SK-N-SH treated with all-trans-retinoic acid at 6 μM for 48 hours (cell line): ENCODE data around the gene B3GALT6.

Experiments
- ATAC-seq: fragments of 200-7000 bp; cut with Tn5 transposase; 3 replicates; pipeline ENCODE4 v1.9.1; 2020; ENCODE audit warnings: mild to moderate bottlenecking, moderate library complexity
- ARNTL ChIP-seq: fragments of 450-650 bp; formaldehyde crosslinking; IDR thresholded peaks from 2 replicates; pipeline ENCODE4 v1.5.0; 2020; ENCODE audit warnings: low read depth, mild to moderate bottlenecking, moderate library complexity, borderline replicate concordance
- BACH2 ChIP-seq: fragments of 250-450 bp; sonication (Bioruptor Pico); IDR thresholded peaks from 2 replicates; pipeline ENCODE4 v1.9.0; 2021; ENCODE audit warnings: mild to moderate bottlenecking, borderline replicate concordance
- CREB5 ChIP-seq: fragments of 250-450 bp; sonication (Bioruptor Pico); IDR thresholded peaks from 2 replicates; pipeline ENCODE4 v1.5.1; 2020; ENCODE audit warnings: low read depth, mild to moderate bottlenecking, moderate library complexity
- CSDC2 ChIP-seq: fragments of 250-450 bp; sonication (Bioruptor Pico); IDR thresholded peaks from 2 replicates; pipeline ENCODE4 v1.5.0; 2020; ENCODE audit warnings: mild to moderate bottlenecking, moderate library complexity
- ESRRG ChIP-seq: fragments of 250-450 bp; sonication (Bioruptor Pico); IDR thresholded peaks from 2 replicates; pipeline ENCODE4 v1.6.1; 2021; ENCODE audit warnings: mild to moderate bottlenecking
- GLIS3 ChIP-seq: fragments of 250-450 bp; sonication (Bioruptor Pico); IDR thresholded peaks from 2 replicates; pipeline ENCODE4 v1.5.0; 2020; ENCODE audit warnings: mild to moderate bottlenecking, moderate library complexity
- ISL1 ChIP-seq: fragments of 250-450 bp; sonication (Bioruptor Pico); IDR thresholded peaks from 2 replicates; pipeline ENCODE4 v2.1.2; 2022; ENCODE audit warnings: mild to moderate bottlenecking, moderate library complexity
- PATZ1 ChIP-seq: fragments of 250-450 bp; sonication (Bioruptor Pico); IDR thresholded peaks from 2 replicates; pipeline ENCODE4 v1.8.0; 2020; ENCODE audit warnings: mild to moderate bottlenecking, moderate library complexity, borderline replicate concordance
- PPARA ChIP-seq: fragments of 250-450 bp; sonication (Bioruptor Pico); IDR thresholded peaks from 2 replicates; pipeline ENCODE4 v1.5.0; 2020; ENCODE audit warnings: mild to moderate bottlenecking, borderline replicate concordance
- RARB ChIP-seq: fragments of 250-450 bp; sonication (Bioruptor Pico); IDR thresholded peaks from 2 replicates; pipeline ENCODE4 v1.8.0; 2021; ENCODE audit warnings: mild to moderate bottlenecking, moderate library complexity
- SNAI2 ChIP-seq: fragments of 250-450 bp; sonication (Bioruptor Pico); IDR thresholded peaks from 2 replicates; pipeline ENCODE4 v1.5.0; 2020; ENCODE audit warnings: mild to moderate bottlenecking, moderate library complexity
- TCF4 ChIP-seq: fragments of 250-450 bp; sonication (Bioruptor Pico); IDR thresholded peaks from 2 replicates; pipeline ENCODE4 v1.8.0; 2021; ENCODE audit warnings: mild to moderate bottlenecking, moderate library complexity, borderline replicate concordance
- TOX ChIP-seq: fragments of 250-450 bp; sonication (Bioruptor Pico); IDR thresholded peaks from 2 replicates; pipeline ENCODE4 v1.8.0; 2021; ENCODE audit warnings: mild to moderate bottlenecking, moderate library complexity, borderline replicate concordance
- TSHZ2 ChIP-seq: fragments of 250-450 bp; sonication (Bioruptor Pico); IDR thresholded peaks from 2 replicates; pipeline ENCODE4 v1.5.0; 2020; ENCODE audit warnings: mild to moderate bottlenecking, moderate library complexity
- ZC3H10 ChIP-seq: fragments of 250-450 bp; sonication (Bioruptor Pico); IDR thresholded peaks from 2 replicates; pipeline ENCODE4 v1.5.1; 2021; ENCODE audit warnings: mild to moderate bottlenecking, moderate library complexity
- ZFP3 ChIP-seq: fragments of 250-450 bp; sonication (Bioruptor Pico); IDR thresholded peaks from 2 replicates; pipeline ENCODE4 v1.5.0; 2020; ENCODE audit warnings: mild to moderate bottlenecking, moderate library complexity
- ZFP30 ChIP-seq: fragments of 450-650 bp; formaldehyde crosslinking; IDR thresholded peaks from 2 replicates; pipeline ENCODE4 v1.5.0; 2022; ENCODE audit warnings: mild to moderate bottlenecking, moderate library complexity
- ZNF565 ChIP-seq: fragments of 450-650 bp; formaldehyde crosslinking; conservative IDR thresholded peaks from 2 replicates; pipeline ENCODE4 v1.5.0; 2020; ENCODE audit warnings: low read depth, mild to moderate bottlenecking, moderate library complexity
- ZNF70 ChIP-seq: fragments of 450-650 bp; formaldehyde crosslinking; IDR thresholded peaks from 2 replicates; pipeline ENCODE4 v1.5.0; 2020; ENCODE audit warnings: mild to moderate bottlenecking, moderate library complexity
- ZNF8 ChIP-seq: fragments of 450-650 bp; formaldehyde crosslinking; IDR thresholded peaks from 2 replicates; pipeline ENCODE4 v1.5.0; 2020; ENCODE audit warnings: mild to moderate bottlenecking, moderate library complexity
- TF ChIP-seq, protein P1 (sequence below): fragments of 250-450 bp; sonication (Bioruptor Pico); IDR thresholded peaks from 2 replicates; pipeline ENCODE4 v1.8.0; 2021; ENCODE audit warnings: low read depth, mild to moderate bottlenecking, moderate library complexity, borderline replicate concordance

B3GALT6 gene

DNA sequence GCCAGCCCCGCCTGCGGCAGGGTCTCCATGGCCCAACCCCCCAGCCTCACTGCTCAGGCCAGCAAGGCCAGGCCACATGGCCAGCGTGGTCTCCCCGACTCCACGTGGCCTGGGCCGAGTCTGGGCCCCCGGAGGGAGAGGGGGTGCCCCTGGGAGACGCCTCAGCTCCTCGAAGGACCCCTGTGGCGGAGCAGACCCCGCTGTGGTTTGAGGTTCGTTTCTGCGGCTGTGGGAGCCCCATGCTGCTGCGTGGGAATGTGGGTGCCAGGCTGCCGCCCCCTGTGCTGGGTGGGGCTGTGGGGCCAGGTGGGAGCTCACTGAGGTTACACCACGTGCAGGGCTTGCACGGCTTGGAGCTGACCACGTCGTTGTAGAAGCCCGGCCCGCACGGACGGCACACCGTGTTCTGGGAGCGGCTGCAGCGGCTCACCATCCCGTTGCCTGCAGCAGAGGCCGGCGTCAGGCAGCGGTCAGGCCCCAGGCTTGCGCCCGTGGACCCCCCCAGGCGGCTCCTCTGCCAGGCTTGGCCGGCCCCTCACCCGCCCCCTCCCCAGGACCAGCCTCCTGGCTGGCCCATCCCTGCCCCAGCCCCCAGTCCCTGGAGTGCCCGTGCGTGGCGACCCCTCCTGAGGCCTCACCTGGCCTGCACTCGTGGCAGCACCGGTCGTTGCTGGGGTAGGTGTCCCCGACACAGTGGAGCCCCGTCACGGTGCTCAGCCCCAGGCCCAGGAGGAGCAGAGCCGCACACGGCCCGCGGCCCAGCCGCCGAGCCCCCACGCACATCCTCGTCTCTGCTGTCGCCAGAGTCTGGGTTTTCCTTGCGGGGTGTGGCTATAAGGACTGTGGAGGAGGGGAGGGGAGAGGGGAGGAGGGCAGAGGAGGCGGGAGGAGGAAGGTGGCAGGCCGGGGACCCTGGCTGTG, 18.4 kb upstream of the B3GALT6 start, which contains the start of gene TNFRSF4:
TSS of gene TNFRSF4 (minus strand) at position 809 of the 921 bp plus-strand sequence. CDS start at position 783, 26 bp downstream.
- ATAC-seq = no peak; the same call in 2 of the 3 replicates

GRCh38 chr1:1215080-1215676, 16.9 kb upstream of the B3GALT6 start:
- ATAC-seq = no peak; the same call in 2 of the 3 replicates
- TF ChIP-seq ESRRG (CRISPR knock-in tag) (no peak), ZFP30 (CRISPR knock-in tag) (no peak)

More for the DNA sequence above, 18.4 kb upstream of the B3GALT6 start, which contains the start of gene TNFRSF4:
- TF ChIP-seq CSDC2 (no peak), ZNF8 (CRISPR knock-in tag) (no peak), ZNF70 (CRISPR knock-in tag) (no peak), RARB (CRISPR knock-in tag) (no peak), ARNTL (CRISPR knock-in tag) (no peak), GLIS3 (CRISPR knock-in tag) (no peak)

DNA sequence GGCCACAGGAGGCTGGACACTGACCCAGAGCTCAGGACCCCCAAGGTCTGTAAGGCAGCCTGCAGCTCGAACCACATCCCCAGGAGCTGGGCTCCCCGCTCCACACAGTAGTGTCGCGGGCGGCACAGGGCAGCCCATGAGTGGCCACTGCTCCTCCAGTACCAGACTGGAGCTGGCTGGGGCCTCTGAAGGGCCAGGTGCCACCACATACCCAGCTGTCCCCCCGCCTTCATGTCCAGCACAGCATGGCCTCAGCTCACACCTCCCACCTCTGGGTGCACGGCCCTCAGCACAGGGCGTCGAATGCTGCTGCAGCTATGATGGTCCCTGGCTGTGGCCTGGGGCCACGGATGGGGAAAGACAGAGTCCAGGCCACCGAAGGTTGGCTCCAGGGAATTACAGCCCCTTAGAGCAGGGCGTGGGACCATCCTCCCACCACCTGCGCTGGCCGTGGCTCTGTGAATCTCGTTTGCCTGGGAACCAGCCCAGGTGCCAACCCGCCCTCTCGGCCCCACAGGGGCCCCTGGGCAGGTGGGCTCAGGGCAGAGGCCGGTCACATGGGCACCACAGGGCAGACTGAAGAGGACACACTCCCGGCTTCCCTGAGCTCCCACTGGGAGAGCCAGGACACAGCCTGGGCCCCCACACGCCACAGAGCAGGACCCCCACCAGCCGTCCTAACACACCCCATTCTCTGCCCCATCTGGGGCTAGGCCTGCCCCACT, 16.0 kb upstream of the B3GALT6 start:
- ATAC-seq = no peak; the same call in 2 of the 3 replicates
- TF ChIP-seq TCF4 (CRISPR knock-in tag) (no peak), ISL1 (CRISPR knock-in tag) (no peak), PPARA (CRISPR knock-in tag) (no peak), ZFP30 (CRISPR knock-in tag) (no peak), GLIS3 (CRISPR knock-in tag) (no peak), RARB (CRISPR knock-in tag) (no peak), ZC3H10 (no peak)

- TF ChIP-seq ZNF70 (CRISPR knock-in tag) = no peak
- no peak for TF ChIP-seq ZC3H10
- TF ChIP-seq PATZ1 = no peak
- TF ChIP-seq SNAI2 = no peak
- no peak for TF ChIP-seq TSHZ2 (CRISPR knock-in tag)
- TF ChIP-seq ZFP30 (CRISPR knock-in tag) = no peak
- no peak for TF ChIP-seq ZFP3 (CRISPR knock-in tag)
- TF ChIP-seq BACH2 (CRISPR knock-in tag) = no peak
- no peak for TF ChIP-seq GLIS3 (CRISPR knock-in tag)
- no peak for TF ChIP-seq ISL1 (CRISPR knock-in tag)
- TF ChIP-seq CREB5 (CRISPR knock-in tag) = no peak
- TF ChIP-seq, protein P1, sequence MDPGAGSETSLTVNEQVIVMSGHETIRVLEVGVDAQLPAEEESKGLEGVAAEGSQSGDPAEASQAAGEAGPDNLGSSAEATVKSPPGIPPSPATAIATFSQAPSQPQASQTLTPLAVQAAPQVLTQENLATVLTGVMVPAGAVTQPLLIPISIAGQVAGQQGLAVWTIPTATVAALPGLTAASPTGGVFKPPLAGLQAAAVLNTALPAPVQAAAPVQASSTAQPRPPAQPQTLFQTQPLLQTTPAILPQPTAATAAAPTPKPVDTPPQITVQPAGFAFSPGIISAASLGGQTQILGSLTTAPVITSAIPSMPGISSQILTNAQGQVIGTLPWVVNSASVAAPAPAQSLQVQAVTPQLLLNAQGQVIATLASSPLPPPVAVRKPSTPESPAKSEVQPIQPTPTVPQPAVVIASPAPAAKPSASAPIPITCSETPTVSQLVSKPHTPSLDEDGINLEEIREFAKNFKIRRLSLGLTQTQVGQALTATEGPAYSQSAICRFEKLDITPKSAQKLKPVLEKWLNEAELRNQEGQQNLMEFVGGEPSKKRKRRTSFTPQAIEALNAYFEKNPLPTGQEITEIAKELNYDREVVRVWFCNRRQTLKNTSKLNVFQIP (CRISPR knock-in tag) = no peak
- TF ChIP-seq ESRRG (CRISPR knock-in tag) = no peak
- TF ChIP-seq RARB (CRISPR knock-in tag) = no peak
- no peak for TF ChIP-seq TOX (CRISPR knock-in tag)
- TF ChIP-seq PPARA (CRISPR knock-in tag) = no peak
- no peak for TF ChIP-seq ZNF565 (CRISPR knock-in tag)
- no peak for TF ChIP-seq ARNTL (CRISPR knock-in tag)
- ATAC-seq = no peak
These were observed 15.0 kb upstream of the B3GALT6 start for GRCh38 chr1:1216770-1217620.
